GM10847 (cell line): Measurements from ENCODE around the gene PDE2A.

Experiments used
- POLR2A ChIP-seq: IDR thresholded peaks from 2 replicates; pipeline ENCODE4 v1.6.1; 2011; ENCODE audit not compliant: insufficient read length; ENCODE audit errors: extremely low read depth

PDE2A gene

DNA sequence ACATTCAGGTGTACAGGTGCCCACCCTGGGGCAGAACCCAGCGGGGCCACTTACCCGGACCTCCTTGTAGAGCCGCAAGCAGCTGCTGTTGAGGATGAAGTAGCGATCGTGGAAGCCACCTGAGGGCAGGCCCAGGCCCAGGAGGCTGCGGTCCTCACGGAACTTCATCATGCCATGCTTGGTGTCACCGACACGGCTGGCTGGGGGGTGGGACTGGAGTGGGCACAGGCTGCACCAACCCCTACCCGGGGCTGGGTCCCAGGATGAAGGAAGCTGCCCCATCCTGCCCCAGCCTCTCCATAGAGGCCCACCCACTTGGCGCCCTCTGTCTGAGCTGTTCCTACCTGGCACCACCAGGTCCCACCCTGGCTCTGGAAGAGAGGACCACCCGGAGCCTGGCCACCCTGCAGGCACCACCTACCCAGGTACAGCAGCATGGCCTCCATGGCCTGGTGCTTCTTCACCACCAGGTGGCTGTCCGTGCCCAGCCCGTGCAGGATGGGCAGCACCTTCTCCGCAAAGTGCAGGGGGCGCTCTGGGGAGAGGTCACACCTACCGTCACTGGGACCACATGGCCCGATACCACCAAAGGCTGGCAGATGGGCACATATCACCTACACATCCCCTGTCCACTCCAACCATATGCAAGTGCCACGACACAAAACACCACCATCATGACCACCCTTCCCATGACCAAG is 19.2 kb upstream of the PDE2A start:
- TF ChIP-seq POLR2A: no peak

GRCh38 chr11:72692498-72693237 is 18.4 kb upstream of the PDE2A start:
- TF ChIP-seq POLR2A: no peak

- no peak for TF ChIP-seq POLR2A
Observed at GRCh38 chr11:72690166-72690565, 15.9 kb upstream of the PDE2A start.

DNA sequence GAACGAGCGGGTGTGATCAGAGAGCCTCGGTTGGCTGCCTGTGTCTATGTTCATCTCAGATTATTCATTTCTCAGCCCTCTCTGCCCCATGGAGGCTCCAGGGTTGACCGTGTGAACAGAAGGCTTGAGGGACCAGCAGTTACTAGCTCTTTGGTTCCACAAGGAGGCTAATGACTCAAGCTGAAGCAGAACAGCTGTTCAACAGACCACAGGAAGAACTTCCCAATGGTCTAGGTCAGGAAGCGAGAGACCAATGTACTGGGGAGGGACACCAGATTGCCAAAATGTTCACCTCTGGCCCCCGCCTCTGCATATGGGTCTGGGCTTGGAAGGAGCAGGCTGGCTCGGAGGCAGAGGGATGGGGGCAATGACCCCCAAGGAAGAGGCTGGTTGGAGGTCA is 14.7 kb upstream of the PDE2A start:
- no peak for TF ChIP-seq POLR2A

- TF ChIP-seq POLR2A: no peak
Observed at GRCh38 chr11:72688486-72688885, 14.3 kb upstream of the PDE2A start.

DNA sequence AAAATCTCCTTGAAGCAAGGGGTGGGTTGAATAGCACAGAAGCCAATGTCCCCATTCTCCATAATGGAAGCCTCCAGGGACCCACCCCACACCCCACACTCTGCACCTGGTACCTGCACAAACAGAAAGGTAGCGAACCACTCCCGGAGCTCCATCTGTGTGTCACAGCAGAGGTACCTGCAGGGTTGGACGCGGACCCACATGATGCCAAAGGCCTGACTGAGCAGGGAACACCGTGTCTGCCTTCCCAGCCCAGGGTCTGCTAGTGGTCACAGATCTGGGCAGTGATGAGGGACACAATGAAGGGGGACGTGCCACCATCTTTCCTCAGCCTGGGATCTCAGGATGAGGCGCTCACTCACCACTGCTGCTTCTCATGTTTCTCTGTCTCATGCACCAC is 13.1 kb upstream of the PDE2A start:
- no peak for TF ChIP-seq POLR2A

DNA sequence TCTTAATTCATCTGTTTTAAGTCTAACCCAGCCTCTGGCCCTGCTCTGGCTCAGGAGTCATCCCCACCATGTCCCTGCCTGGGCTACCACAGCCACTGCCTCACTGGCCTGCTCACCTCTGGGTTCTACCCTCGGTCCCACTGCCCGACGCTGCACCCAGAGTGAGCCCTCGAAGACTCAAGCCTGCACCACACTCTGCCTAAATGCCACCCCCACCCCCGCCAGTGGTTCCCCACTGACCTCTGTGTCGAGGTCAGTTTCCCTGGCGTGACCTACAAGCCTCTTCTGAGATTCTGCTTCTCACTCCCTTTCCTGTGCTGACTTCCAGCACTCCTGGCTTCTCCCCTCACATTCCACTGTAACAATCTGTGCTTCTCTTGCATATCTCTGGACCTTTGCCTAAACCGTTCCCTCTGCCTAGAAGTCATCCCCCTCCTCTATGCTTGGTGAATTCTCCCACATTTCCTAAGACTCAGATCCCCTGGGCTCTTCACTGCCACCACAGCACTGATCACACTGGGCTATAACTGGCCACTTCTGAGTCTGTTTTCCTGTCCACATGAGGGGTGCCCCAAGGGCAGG is 12.5 kb upstream of the PDE2A start:
- TF ChIP-seq POLR2A: no peak

- no peak for TF ChIP-seq POLR2A
Observed at GRCh38 chr11:72685560-72686480, 11.6 kb upstream of the PDE2A start.

- TF ChIP-seq POLR2A: no peak
Observed at GRCh38 chr11:72684236-72684912, 10.2 kb upstream of the PDE2A start.

- no peak for TF ChIP-seq POLR2A
Observed at GRCh38 chr11:72683782-72684200, 9.6 kb upstream of the PDE2A start.

- no peak for TF ChIP-seq POLR2A
Observed at GRCh38 chr11:72682858-72683243, 8.6 kb upstream of the PDE2A start.

GRCh38 chr11:72682238-72682857 is 8.1 kb upstream of the PDE2A start:
- no peak for TF ChIP-seq POLR2A

DNA sequence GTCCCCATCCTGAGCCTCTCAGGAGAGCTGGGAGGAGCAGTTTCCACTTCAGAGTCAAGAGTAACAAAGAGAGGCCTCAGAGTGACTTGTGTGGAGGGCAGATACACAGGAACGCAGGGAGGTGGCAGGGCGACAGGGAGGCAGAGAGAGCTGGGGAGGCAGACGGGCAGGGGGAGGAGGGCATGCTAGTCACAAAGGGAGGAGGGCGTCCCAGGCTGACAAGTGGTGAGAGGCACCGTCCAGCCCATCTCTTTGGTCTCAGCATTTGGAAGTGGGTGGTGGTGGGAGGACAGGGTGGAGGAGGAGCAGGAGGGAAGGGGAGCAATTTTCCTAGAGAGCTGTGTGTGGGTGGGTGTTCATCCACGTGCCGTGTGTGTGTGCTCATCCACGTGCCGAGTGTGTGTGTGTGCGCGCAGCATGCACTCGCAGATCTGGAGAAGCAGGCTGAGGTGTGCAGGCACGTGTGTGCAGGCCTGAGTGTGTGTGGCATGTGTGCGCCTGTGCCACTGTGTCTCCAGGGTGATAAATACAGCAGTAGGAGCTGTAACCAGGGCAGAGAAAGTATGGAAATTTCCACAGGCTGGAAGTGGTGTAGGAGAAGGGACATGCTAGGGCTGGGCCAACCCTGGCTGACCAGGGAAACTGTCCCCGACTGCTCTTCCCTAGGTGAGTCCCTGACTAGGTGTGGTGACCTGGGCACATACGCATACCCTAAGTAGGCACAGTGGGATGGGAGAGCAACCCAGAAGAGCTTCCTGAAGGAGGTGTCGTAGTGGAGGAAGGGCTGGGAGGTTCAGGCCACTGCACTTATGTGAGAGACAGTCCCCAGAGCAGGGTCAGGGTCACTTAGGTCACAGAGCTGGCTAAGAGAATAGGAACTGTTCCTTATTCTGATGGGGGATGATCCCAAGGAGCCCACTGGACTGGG is 7.3 kb upstream of the PDE2A start:
- peak; percentile 19 for TF ChIP-seq POLR2A
